K562 (cell line): Measurements from ENCODE around the gene IFI30. TPM values are rescaled to one million over a fixed set of nuclear protein-coding genes. Genes with fewer than 3 reads are reported as not detected.
A peak's percentile ranks its signal among the peaks of the same experiment; 100 is the strongest.

Source experiments
- CBX3 ChIP-seq, 2 experiments: IDR thresholded peaks; 1 replicate in 1 of 2; 2 replicates in 1 of 2; pipeline ENCODE4 v1.6.1; 2012; ENCODE audit warnings: inconsistent platforms in 2 of 2, low read length in 2 of 2, borderline replicate concordance in 1 of 2, control low read depth in 1 of 2
- CHD1 ChIP-seq: fragments of 200-600 bp; sonication (generic); IDR thresholded peaks from one replicate; pipeline ENCODE4 v1.6.1; 2012; ENCODE audit warnings: mild to moderate bottlenecking, moderate library complexity, low read length, inconsistent platforms
- ERF ChIP-seq: fragments of 450-650 bp; formaldehyde crosslinking; IDR thresholded peaks from 2 replicates; pipeline ENCODE4 v1.4.0; 2020; ENCODE audit warnings: mild to moderate bottlenecking, mixed read lengths
- MNT ChIP-seq, 2 experiments: fragments of 450-650 bp; conservative IDR thresholded peaks; 2 replicates each; pipeline ENCODE4 v1.6.1; 2017; ENCODE audit warnings: mild to moderate bottlenecking in 2 of 2, moderate library complexity in 2 of 2
- PTRF ChIP-seq: fragments of 450-650 bp; IDR thresholded peaks from 2 replicates; pipeline ENCODE4 v1.6.1; 2016; ENCODE audit warnings: mild to moderate bottlenecking, missing genetic modification characterization, missing compliant biosample characterization
- SIN3A ChIP-seq, 2 experiments: fragments of 150-350 bp in 1 of 2; IDR thresholded peaks; 2 replicates each; pipeline ENCODE4 v1.6.1; 2011 to 2016; ENCODE audit warnings: borderline replicate concordance in 2 of 2, low read depth in 2 of 2, low read length in 2 of 2, mild to moderate bottlenecking in 2 of 2, moderate library complexity in 2 of 2; ENCODE audit not compliant: control insufficient read depth in 1 of 2
- TFE3 ChIP-seq: fragments of 450-650 bp; formaldehyde crosslinking; IDR thresholded peaks from 2 replicates; pipeline ENCODE4 v1.4.0; 2020; ENCODE audit warnings: mild to moderate bottlenecking, mixed read lengths
- ZBTB43 ChIP-seq: sonication (generic); formaldehyde crosslinking; IDR thresholded peaks from 2 replicates; pipeline ENCODE4 v1.8.0; 2023; ENCODE audit warnings: mild to moderate bottlenecking, missing genetic modification reagents
- ZNF408 ChIP-seq: fragments of 250-450 bp; sonication (Bioruptor Pico); IDR thresholded peaks from 2 replicates; pipeline ENCODE4 v1.4.0; 2020; ENCODE audit warnings: low read depth, mild to moderate bottlenecking, moderate library complexity
- ZNF436 ChIP-seq: fragments of 250-450, 450-650 bp; sonication (Bioruptor Pico); formaldehyde crosslinking; IDR thresholded peaks from 2 replicates; pipeline ENCODE4 v1.7.0; 2020; ENCODE audit warnings: mild to moderate bottlenecking
- polyA plus RNA-seq, 8 experiments: library from polyadenylated mRNA; depleted of rRNA in 4 of 8; stranded (reverse) in 5 of 8; unstranded in 3 of 8; fragments of >200 nt; fragmentation: Nextera tagmentation in 2 of 8; fragmentation: Illumina TruSeq in 1 of 8; extraction: Ambion mirVana in 2 of 8; extraction: Trizol in 1 of 8; gene quantifications; 2 replicates each; pipeline versions ENCODE4 v1.2.1 to v1.2.3, GENCODE V29; 2011 to 2014; ENCODE audit warnings: inconsistent platforms in 1 of 8, missing spikeins in 1 of 8
- total RNA-seq, 7 experiments: library from RNA; depleted of rRNA in 6 of 7; stranded (reverse); fragments of >200 nt in 6 of 7; fragmentation: Illumina TruSeq in 2 of 7; extraction: Trizol in 2 of 7; gene quantifications; 2 replicates each; pipeline versions ENCODE4 v1.2.1 to v1.2.3, GENCODE V29; 2011 to 2021; ENCODE audit warnings: low replicate concordance in 1 of 7

The IFI30 gene
- total and polyA plus RNA-seq, 9 of the 15 experiments (the other 6 are each of a cell fraction or from before 2014, with no cell fraction given) = 63.7 to 430 (median 109) TPM

GRCh38 chr19:18202778-18203407, 29.3 kb downstream of the IFI30 start (continued):
- TF ChIP-seq ERF (CRISPR knock-in tag) (no peak), SIN3A (IDR thresholded peaks at IDR 0.05; ENCODE audit: borderline replicate concordance in 2 of 2, control insufficient read depth in 1 of 2, low read depth in 2 of 2, low read length in 2 of 2) (0 out of 4 replicates have a peak, but pooled peaks of 1 of the 2 experiments have one; percentile 25), ZBTB43 (CRISPR knock-in tag) (0 out of 2 replicates have a peak, but pooled peaks have one; percentile 10), MNT (conservative IDR thresholded peaks at IDR 0.05) (peak; percentile 85 to 89), ZNF436 (no peak), CHD1 (no peak), TFE3 (peak; percentile 33), CBX3 (IDR thresholded peaks at IDR 0.05; ENCODE audit: borderline replicate concordance in 1 of 2, low read length in 2 of 2) (0 out of 3 replicates have a peak, but pooled peaks of 1 of the 2 experiments have one; percentile 34), ZNF408 (CRISPR knock-in tag) (no peak), PTRF (tag) (no peak)
